Hepatocyte (in vitro differentiated cells): ENCODE measurements around the gene RNF182. TPM values are rescaled to one million over a fixed set of nuclear protein-coding genes. Genes with fewer than 3 reads are reported as not detected.

Experiments
- DNase-seq: peaks from one replicate; pipeline ENCODE4 v3.0.0-alpha.2; 2016; ENCODE audit warnings: low spot score
- H2AFZ ChIP-seq: fragments of 200-600 bp; sonication (generic); 2 replicates; pipeline ENCODE4 v1.6.0; 2016; ENCODE audit warnings: antibody characterized with exemption, mild to moderate bottlenecking
- H3K27ac ChIP-seq: fragments of 200-600 bp; sonication (generic); 2 replicates; pipeline ENCODE4 v1.5.1; 2016; ENCODE audit warnings: mild to moderate bottlenecking
- H3K27me3 ChIP-seq: fragments of 200-600 bp; sonication (generic); 2 replicates; pipeline ENCODE4 v1.6.1; 2016
- H3K36me3 ChIP-seq: fragments of 200-600 bp; sonication (generic); replicated peaks from 2 replicates; pipeline ENCODE4 v1.5.1; 2016; ENCODE audit warnings: low read depth; ENCODE audit not compliant: insufficient read depth
- H3K4me1 ChIP-seq: fragments of 200-600 bp; sonication (generic); 2 replicates; pipeline ENCODE4 v1.5.1; 2016; ENCODE audit warnings: mild to moderate bottlenecking, moderate library complexity; ENCODE audit not compliant: insufficient read depth
- H3K4me2 ChIP-seq: fragments of 200-600 bp; sonication (generic); 2 replicates; pipeline ENCODE4 v1.6.0; 2016
- H3K4me3 ChIP-seq: fragments of 200-600 bp; sonication (generic); 2 replicates; pipeline ENCODE4 v1.5.1; 2016; ENCODE audit warnings: mild to moderate bottlenecking
- H3K79me2 ChIP-seq: fragments of 200-600 bp; sonication (generic); 2 replicates; pipeline ENCODE4 v1.6.0; 2017; ENCODE audit warnings: mild to moderate bottlenecking
- H3K9me2 ChIP-seq: fragments of 200-600 bp; sonication (generic); replicated peaks from 2 replicates; pipeline ENCODE4 v1.6.0; 2017; ENCODE audit warnings: mild to moderate bottlenecking; ENCODE audit not compliant: insufficient read depth
- H3K9me3 ChIP-seq: fragments of 200-600 bp; sonication (generic); 2 replicates; pipeline ENCODE4 v1.5.1; 2016; ENCODE audit warnings: low read depth, mild to moderate bottlenecking
- H4K20me1 ChIP-seq: fragments of 200-600 bp; sonication (generic); 2 replicates; pipeline ENCODE4 v1.6.0; 2016; ENCODE audit warnings: mild to moderate bottlenecking; ENCODE audit not compliant: insufficient read depth, poor library complexity, severe bottlenecking
- EZH2 ChIP-seq: fragments of 200-600 bp; sonication (generic); IDR thresholded peaks from 2 replicates; pipeline ENCODE4 v1.6.1; 2016; ENCODE audit warnings: antibody characterized with exemption, mild to moderate bottlenecking, borderline replicate concordance
- EZH2phosphoT487 ChIP-seq: fragments of 200-600 bp; sonication (generic); IDR thresholded peaks from one replicate; pipeline ENCODE4 v1.6.1; 2018; ENCODE audit warnings: antibody characterized with exemption, mild to moderate bottlenecking, low read depth, moderate library complexity; ENCODE audit not compliant: unreplicated experiment, severe bottlenecking
- WGBS: methylation state at CpG from one replicate; pipeline ENCODE4 v1.1.6; 2016; ENCODE audit warnings: low lambda C conversion rate; ENCODE audit errors: missing lambda C conversion rate; 5-methylcytosine and 5-hydroxymethylcytosine counted together
- polyA plus RNA-seq: library from polyadenylated mRNA; unstranded; fragments of >200 nt; fragmentation: Nextera tagmentation; extraction: Ambion mirVana; gene quantifications from 2 replicates; pipeline ENCODE4 v1.2.1, GENCODE V29; 2016
- total RNA-seq: library from RNA; depleted of rRNA; stranded (reverse); fragments of >200 nt; gene quantifications from 2 replicates; pipeline ENCODE4 v1.2.3, GENCODE V29; 2014
- TF ChIP-seq, protein P1 (sequence below): fragments of 200-600 bp; sonication (generic); IDR thresholded peaks from 2 replicates; pipeline ENCODE4 v1.5.1; 2016; ENCODE audit warnings: antibody characterized with exemption, mild to moderate bottlenecking; ENCODE audit not compliant: poor library complexity

RNF182 gene
- total and polyA plus RNA-seq, 2 experiments from 2014 or later, result 2.0 TPM; not detected in 1

DNA sequence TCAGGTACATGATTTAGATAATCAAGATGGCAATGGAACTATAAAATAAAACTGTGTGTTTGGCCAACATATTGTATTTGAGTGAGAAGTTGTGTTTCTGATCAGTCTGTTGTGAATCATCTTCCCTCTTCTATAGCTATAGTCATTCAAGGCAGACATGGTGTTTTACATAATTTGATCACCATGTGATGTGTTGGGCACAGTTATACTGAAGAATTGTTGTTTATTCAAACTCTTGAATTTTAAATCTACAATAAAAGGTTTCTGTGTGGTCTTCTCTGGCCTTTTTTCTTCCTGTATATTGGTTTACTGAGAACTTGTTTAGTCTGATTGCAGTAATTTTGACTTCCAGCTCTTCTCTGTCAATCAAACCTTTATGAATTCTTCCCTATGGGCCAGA lies 4.4 kb downstream of the RNF182 start:
- H3K36me3 ChIP-seq, result no peaks in the 10 kb centered on the region
- no peaks in the 10 kb centered on the region for H4K20me1 ChIP-seq
- no peak overlapping the region for H3K4me3 ChIP-seq
- H2AFZ ChIP-seq, result no peak overlapping the region
- H3K4me1 ChIP-seq, result no peaks in the 10 kb centered on the region
- no peaks in the 10 kb centered on the region for H3K79me2 ChIP-seq
- H3K9me3 ChIP-seq, result no peaks in the 10 kb centered on the region
- peaks cover 31% of the 10 kb centered on the region for H3K27me3 ChIP-seq
- no peak for DNase-seq
- H3K27ac ChIP-seq, result no peak overlapping the region
- no peak overlapping the region for H3K4me2 ChIP-seq
- TF ChIP-seq EZH2 (no peak), EZH2phosphoT487 (no peak)
- TF ChIP-seq, protein P1, sequence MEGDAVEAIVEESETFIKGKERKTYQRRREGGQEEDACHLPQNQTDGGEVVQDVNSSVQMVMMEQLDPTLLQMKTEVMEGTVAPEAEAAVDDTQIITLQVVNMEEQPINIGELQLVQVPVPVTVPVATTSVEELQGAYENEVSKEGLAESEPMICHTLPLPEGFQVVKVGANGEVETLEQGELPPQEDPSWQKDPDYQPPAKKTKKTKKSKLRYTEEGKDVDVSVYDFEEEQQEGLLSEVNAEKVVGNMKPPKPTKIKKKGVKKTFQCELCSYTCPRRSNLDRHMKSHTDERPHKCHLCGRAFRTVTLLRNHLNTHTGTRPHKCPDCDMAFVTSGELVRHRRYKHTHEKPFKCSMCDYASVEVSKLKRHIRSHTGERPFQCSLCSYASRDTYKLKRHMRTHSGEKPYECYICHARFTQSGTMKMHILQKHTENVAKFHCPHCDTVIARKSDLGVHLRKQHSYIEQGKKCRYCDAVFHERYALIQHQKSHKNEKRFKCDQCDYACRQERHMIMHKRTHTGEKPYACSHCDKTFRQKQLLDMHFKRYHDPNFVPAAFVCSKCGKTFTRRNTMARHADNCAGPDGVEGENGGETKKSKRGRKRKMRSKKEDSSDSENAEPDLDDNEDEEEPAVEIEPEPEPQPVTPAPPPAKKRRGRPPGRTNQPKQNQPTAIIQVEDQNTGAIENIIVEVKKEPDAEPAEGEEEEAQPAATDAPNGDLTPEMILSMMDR, result no peak
- no peaks in the 10 kb centered on the region for H3K9me2 ChIP-seq

DNA sequence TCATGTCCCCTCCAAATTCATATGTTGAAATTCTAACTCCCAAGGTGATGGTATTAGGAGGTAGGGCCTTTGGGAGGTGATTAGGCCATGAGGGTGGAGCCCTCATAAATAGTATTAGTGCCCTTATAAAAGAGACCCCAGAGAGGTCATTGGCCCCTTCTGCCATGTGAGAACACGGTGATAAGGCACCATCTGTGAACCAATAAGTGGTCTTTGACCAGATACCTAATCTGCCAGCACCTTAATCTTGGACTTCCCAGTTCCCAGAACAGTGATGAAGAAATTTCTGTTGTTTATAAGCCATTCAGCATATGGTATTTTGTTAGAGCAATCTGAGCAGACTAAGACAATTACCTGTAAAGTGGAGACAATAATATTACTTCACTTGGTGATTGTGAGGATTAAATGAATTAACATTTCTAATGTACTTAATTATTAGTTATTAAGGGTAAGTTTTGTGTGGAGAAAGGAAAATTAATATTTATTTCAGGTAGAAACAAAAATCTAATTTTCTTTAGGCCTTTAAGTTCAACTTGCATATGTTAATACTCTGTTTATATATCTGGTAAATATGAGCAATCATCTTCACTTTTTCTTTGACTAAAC lies 7.1 kb downstream of the RNF182 start:
- H3K4me3 ChIP-seq, result no peak overlapping the region
- H2AFZ ChIP-seq, result no peak overlapping the region
- H3K27ac ChIP-seq, result no peak overlapping the region
- TF ChIP-seq, protein P1, result no peak
- TF ChIP-seq EZH2, result no peak
- TF ChIP-seq EZH2phosphoT487, result no peak
- H3K4me2 ChIP-seq, result no peak overlapping the region
- H3K27me3 ChIP-seq, result peaks cover 12% of the 10 kb centered on the region
- H3K79me2 ChIP-seq, result no peaks in the 10 kb centered on the region
- no peaks in the 10 kb centered on the region for H3K9me2 ChIP-seq
- 85% methylated on average over 1 of the region's 1 CpG for WGBS
- no peak for DNase-seq
- H3K9me3 ChIP-seq, result no peaks in the 10 kb centered on the region
- H3K4me1 ChIP-seq, result no peaks in the 10 kb centered on the region
- no peaks in the 10 kb centered on the region for H4K20me1 ChIP-seq
- H3K36me3 ChIP-seq, result no peaks in the 10 kb centered on the region

DNA sequence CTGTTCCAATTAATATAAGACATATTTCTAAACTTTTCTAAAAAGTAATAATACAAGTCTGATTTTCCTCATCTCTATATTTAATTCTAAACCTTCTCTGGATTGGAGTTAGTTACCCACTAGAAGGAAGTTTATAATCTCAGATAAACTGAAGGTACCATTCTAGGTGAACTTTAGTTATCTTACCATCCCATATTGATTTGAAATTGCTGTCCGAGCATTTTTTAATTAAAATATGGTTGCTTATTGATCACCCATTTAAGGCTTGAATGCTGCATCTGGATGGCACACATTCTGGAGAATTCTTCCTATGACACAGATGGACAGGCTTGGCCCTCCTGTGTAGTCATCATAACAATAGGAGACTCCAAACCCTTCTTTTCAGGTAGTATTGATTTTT lies 8.0 kb downstream of the RNF182 start:
- Histone ChIP-seq H3K9me3 (no peaks in the 10 kb centered on the region), H3K27me3 (peaks cover 3% of the 10 kb centered on the region), H2AFZ (no peak overlapping the region), H3K27ac (no peak overlapping the region), H3K4me3 (no peak overlapping the region), H3K79me2 (no peaks in the 10 kb centered on the region), H3K4me1 (no peaks in the 10 kb centered on the region), H3K4me2 (no peak overlapping the region), H4K20me1 (no peaks in the 10 kb centered on the region), H3K9me2 (no peaks in the 10 kb centered on the region), H3K36me3 (no peaks in the 10 kb centered on the region)
- WGBS, result 84% methylated on average over 1 of the region's 1 CpG
- no peak for DNase-seq
- TF ChIP-seq EZH2 (no peak), EZH2phosphoT487 (no peak)
- TF ChIP-seq, protein P1, result no peak
